GM18507 (cell line): Measurements from ENCODE around the gene MAN2C1.
"Not testable (repeated sequence)": the region's sequence is repeated elsewhere in the genome, so short reads cannot be mapped to it uniquely, and the experiment has no call there.

Experiments used
- DNase-seq: peaks from one replicate; pipeline ENCODE4 v3.0.0; 2011; ENCODE audit warnings: low read depth; ENCODE audit not compliant: insufficient read length; ENCODE audit errors: extremely low spot score
- FAIRE-seq: peaks from 2 replicates; lab custom pipeline; 2011; peaks lifted over from hg19 to GRCh38; lab: Jason Lieb, UNC

MAN2C1 gene

DNA sequence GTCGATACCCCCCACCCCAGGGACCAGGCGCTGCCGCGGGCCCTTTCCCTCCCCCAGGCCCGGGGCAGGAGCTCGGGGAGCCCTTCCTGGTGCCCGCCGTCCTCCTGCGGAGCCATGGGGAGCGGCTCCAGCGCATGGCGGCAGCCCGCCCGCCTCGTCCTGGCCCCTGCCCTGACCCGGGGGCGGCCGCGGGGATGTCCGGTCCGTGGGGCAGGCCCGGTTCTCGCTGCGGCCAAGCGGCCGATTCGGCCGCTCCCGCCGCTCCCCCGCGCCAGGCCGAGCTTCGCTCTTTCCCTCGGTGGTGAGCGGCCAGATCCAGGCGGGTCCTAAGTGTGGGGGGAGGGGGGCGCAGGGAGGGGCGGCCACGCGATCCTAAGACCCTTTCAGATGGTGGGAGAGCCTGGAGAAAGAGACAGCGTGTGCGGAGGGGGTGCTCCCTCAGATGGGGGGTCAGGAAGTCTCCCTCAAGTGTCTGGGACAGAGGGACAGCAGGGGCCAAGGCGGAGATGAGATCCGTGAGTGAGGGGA, 20.3 kb downstream of the MAN2C1 start:
- FAIRE-seq (no peak), DNase-seq (no peak)

DNA sequence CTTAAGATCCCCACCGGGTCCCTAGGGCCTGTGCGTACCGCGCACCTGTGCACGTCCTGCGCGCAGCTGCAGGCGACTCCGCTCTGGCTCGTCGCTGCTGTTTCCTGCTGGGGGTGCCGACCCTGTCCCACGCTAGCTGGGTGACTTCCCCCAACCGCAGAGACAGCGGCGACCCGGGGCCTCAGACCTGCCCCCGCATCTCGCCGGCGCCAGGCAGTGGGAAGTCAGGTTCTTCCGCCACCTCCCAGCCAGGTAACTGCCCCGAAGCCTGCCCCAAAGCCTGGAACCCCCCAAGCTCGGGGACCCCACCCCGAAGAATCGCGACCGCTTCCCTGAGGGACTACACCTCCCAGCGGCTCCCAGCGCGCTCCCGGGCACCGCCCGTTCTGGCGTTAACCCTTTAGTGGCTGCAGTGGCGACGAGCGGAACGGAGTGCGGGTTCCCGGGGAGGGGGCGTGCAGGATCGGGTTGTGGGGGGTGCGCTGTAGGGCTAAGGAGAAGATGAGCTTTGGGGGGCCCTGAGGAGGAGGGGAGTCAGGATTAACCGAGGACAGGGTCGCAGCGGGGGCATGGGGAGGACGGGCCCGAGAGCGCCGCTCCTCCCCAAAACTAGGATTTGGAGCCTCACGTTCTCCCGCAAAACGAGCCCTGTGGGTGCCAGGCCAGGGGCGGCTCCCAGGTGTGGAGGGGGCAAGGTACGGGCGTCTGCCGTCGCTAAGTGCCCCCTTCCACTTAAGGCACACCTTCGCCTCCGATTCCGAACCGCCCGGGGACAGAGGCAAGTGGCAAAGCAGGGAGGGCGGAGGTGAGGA, 21.0 kb downstream of the MAN2C1 start:
- no peak for DNase-seq
- peak; percentile 15 for FAIRE-seq

DNA sequence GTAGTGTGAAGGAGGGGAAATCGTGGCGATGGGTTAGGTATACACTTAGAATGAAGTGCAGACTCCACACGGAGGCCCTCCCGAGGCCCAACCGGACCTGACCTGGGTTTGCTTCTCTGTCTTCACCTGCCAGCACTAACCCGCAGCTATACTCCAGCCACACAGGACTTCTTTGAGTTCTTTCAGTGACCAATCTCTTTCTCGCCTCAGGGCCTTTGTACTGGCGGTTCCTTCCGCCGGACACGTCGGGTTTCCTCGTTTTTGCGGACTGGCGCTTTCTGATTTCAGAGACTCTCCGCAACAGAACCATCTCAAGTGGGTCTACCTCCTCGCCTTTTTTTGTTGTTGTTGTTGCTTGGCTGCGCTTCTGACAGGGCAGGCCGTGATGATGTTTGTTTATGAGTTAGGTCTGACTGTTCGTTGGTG, 21.6 kb downstream of the MAN2C1 start, which contains the start of gene NEIL1:
TSS of gene NEIL1 (plus strand) at position 244 of the 426 bp plus-strand sequence. CDS start 1,867 bp downstream, outside the sequence.
- FAIRE-seq, result peak; percentile 81

DNA sequence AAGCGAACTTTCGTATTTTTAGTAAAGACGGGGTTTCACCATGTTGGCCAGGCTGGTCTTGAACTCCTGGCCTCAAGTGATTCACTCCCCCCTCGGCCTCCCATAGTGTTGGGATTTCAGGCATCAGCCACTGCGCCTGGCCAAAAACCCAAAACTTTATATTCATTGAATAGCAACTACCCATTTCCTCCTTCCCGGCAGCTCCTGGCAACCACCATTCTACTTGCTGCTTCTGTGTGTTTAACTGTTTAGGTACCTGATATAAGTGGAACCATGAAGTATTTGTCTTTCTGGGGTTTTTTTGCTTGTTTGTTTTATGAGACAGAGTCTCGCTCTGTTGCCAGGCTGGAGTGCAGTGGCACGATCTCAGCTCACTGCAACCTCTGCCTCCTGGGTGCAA, 24.5 kb downstream of the MAN2C1 start:
- DNase-seq, FAIRE-seq: not testable (repeated sequence)

More for the DNA sequence above, 21.6 kb downstream of the MAN2C1 start, which contains the start of gene NEIL1:
- no peak for DNase-seq

DNA sequence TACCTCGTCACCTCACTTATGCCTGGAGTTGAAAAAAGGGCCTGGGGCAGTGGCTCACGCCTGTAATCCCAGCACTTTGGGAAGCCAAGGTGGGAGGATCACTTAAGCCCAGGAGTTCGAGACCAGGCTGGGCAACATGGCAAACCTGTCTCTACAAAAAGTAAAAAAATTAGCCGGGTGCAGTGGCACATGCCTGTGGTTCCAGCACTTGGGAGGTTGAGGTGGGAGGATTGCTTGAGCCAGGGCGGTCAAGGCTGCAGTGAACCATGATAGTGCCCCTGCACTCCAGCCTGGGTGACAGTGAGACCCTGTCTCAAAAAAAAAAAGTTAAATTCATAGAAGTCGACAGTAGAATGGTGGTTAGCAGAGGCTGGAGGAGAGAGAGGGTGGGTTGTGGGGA, 26.2 kb downstream of the MAN2C1 start:
- no peak for DNase-seq
- no peak for FAIRE-seq

DNA sequence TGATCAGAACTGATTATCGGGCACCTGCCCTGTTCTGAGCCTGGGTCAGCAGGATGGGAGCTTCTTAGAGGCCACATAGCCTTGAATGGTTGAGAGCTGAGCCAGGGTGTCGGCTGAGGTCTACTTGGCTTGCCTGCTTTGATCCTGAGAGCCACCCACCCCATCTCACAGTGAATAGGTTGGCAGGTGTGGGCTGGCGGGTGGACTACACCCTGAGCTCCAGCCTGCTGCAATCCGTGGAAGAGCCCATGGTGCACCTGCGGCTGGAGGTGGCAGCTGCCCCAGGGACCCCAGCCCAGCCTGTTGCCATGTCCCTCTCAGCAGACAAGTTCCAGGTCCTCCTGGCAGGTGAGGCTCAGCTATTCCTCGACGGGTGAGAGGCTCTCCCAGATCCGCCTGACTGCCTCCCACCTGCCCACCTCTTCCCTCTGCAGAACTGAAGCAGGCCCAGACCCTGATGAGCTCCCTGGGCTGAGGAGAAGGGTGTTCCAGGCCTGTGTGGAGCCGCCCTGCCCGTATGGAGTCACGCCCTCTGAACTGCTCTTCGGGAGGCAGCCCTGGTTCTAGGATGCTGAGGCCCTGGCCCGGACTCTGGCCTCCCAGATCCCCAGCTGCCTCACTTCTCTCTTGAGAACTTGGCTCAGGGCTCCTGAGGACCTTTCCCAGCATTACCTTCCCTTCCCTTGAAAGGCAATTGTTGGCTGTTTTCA, 28.7 kb downstream of the MAN2C1 start:
- no peak for FAIRE-seq
- DNase-seq, result no peak

- DNase-seq (no peak), FAIRE-seq (no peak)
Measured at GRCh38 chr15:75338661-75339240, 29.7 kb downstream of the MAN2C1 start.

GRCh38 chr15:75335705-75336355, 32.6 kb downstream of the MAN2C1 start, which contains the start of gene COMMD4:
Gene COMMD4, plus strand, starts transcription at chr15:75336063. Its CDS starts 27 bp downstream, at chr15:75336090.
- FAIRE-seq (peak; percentile 84), DNase-seq (no peak)

GRCh38 chr15:75335313-75335704, 33.1 kb downstream of the MAN2C1 start:
- FAIRE-seq, result peak; percentile 5
- DNase-seq, result no peak

GRCh38 chr15:75333654-75334419, 34.6 kb downstream of the MAN2C1 start:
- not testable (repeated sequence) for FAIRE-seq

DNA sequence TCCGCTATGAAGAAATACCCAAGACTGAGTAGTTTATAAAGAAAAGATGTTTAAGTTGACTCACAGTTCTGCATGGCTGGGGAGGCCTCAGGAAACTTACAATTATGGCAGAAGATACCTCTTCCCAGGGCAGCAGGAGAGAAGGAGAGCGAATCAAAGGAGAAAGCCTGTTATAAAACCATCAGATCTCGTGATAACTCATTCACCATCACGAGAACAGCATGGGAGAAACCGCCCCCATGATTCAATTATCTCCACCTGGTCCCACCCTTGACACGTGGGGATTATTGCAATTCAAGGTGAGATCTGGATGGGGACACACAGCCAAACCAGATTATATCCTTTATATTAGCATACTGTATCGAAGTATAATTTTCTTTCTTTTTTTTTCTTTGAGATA, 36.3 kb downstream of the MAN2C1 start:
- not testable (repeated sequence) for DNase-seq, FAIRE-seq

More at GRCh38 chr15:75333654-75334419, 34.6 kb downstream of the MAN2C1 start:
- DNase-seq, result not testable (repeated sequence)

DNA sequence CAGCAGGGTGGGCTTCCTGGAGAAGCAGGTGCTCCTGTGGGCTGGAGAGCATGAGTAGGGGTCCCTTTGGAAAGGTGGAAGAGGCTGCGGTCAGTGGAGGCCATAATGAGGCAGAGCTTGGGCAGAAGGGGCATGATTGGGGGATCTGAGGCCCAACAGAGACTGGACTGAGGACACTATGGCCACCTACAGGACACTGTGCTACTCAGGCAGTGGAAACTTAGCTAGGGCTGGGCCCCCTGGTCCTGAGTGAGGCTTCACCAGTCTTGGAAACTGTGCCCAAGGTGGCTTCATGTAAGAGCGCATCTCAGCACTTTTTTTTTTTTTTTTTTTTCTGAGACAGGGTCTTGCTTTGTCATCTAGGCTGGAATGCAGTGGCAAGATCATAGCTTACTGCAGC, 38.8 kb downstream of the MAN2C1 start:
- DNase-seq, result no peak
- no peak for FAIRE-seq

DNA sequence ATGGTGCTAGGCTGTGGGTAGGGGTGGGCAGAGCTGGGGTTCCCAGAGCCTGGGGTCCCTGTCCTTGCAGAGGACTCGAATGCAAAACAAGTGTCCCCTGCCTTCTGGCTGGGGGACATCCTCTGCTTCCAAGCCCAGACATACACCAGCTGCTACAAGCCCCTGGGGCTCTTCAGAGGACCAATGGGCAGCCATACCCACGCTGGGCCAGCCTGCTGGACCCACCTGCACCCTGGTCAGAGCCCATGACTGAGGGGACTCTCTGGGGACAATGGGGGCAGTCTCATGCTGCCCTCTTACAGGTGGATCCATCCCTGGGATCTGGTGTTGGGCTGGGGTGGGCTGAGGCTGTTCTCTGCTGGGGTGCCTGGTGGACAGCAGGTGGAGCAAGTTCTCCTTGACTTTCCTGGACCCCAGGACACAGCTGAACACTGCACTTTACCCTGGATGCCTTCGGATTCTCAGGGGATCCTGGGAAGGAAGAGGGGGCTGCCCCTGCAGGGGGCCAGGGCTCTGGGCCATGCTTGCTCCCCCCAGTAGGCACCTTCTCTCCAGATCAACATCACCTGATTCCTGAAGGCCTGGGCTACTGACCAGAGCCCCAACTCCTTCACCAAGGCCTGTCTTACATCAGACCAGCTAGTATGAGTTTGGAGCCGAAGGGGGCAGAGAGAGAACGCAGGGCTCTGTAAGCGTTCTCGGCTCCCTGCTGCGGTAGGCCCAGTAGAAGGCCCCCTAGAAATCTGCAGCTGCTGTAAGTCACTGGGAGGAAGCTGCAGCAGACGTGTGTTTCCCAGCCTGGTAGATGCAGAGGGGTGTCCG, 39.7 kb downstream of the MAN2C1 start:
- no peak for DNase-seq
- no peak for FAIRE-seq

DNA sequence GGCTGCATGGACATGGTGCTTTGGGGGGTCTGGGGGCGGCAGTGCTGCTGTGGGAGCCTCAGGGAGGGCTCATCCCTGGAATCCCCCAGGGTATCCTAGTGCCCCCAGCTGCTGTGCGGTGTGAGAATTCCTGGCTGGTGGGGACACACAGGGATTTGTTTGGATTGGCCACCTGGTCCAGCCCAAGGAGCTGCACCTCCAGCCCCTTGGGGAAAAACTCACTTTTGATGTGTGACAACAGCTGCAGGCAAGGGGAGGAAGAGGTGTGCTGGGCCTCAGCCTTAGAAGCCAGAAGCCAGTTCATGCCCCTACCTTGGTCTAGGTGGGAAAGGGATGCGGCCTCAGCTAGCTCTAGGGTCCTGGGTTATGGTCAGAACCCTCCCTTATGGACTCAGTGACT, 40.9 kb downstream of the MAN2C1 start:
- DNase-seq, result no peak
- FAIRE-seq, result no peak

- FAIRE-seq (no peak), DNase-seq (no peak)
Measured at GRCh38 chr15:75327005-75327404, 41.4 kb downstream of the MAN2C1 start.

DNA sequence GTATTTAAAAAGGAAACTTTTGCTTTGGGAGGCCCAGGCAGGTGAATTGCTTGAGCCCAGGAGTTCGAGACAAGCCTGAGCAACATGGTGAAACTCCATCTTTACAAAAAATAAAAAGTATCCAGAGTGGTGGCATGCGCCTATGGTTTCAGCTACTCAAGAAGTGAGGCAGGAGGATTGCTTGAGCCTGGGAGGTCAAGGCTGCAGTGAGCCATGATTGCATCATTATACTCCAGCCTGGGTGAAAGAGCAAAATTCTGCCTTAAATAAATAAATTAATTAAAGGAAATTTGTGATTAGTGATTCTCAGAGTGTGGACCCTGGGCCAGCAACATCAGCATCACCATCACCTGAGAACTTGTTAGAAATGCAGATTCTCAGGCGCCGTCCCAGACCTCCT, 42.5 kb downstream of the MAN2C1 start:
- no peak for FAIRE-seq
- DNase-seq, result no peak

DNA sequence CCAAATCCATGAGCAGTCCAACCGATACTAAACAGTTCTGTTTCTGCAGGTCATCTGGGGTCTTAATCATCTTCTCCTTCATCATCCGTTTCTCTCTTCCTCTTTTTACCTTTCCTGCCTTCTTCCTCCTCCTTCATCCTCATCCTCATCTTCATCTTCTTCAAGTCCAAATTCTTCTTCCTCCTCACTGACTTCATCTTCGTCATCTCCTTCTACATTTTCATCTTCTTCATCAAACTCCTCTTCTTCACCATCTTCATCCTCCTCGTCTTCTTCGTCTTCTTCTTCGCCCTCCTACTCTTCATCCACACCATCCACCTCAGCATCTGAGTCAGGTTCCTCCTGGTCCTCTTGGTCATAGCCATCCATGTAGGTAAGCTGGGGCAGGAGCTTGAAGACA, 46.7 kb downstream of the MAN2C1 start:
- FAIRE-seq, result no peak

More for the DNA sequence above, 46.7 kb downstream of the MAN2C1 start:
- DNase-seq, result no peak
